ENCODE measurements around the gene CLIP2. TPM values are rescaled to one million over a fixed set of nuclear protein-coding genes. Genes with fewer than 3 reads are reported as not detected.

CLIP2 gene
- total RNA-seq, 1 experiment from 2014 or later: 14.2 TPM

DNA sequence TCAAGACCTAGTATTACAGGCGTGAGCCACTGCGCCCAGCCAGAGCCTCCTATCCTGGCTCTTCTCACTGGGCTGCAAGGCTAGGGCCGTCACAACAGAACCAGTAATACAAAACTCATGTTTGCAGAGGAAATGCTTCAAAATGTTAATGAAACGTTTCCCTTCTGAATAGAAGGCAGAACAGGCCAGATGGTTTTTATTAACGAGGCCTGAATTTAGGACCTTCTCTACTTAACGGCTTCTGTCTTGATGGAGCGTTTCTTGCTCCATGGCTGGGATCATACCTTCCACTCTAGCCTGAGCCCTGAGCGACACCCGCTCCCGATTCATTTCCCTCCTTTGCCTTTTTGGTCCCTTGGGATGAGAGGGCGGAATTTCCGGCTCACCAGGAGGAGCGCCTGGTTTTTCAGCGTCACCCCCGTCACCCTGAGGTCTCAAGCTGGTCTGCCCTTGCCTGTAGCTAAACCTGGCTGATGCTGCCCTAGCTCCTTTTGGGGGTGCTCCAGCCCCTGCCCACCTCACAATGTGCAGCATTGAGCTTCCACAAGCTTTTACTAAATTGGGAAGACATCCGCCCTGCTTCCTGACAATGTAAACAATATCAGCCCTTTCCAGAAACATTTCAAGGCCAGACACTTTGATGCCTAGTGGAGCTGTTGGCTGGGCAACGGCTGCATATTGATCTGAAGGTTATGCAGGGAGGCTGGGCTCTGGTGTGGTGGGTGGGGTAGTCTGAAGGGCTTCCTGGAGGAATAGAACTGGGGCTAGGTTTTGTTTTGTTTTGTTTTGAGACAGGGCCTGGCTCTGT is 5.2 kb downstream of the CLIP2 start:
- ChIA-PET CTCF (interaction anchor here (0.6 to 2.9 kb wide), 3 partner anchors 87 to 107 kb away, joined by 3 to 15 read pairs (median 4); no protein-coding TSS in a partner anchor), POLR2A (interaction anchor here (0.8 kb wide), 1 partner anchor 18 kb away, joined by 4 read pairs; no protein-coding TSS in a partner anchor)
- H3K9me3 Mint-ChIP-seq (ENCODE audit: unreplicated experiment): no peaks in the 10 kb centered on the region
- no peak overlapping the region for H3K4me3 Mint-ChIP-seq (ENCODE audit: unreplicated experiment)
- H3K27me3 Mint-ChIP-seq (ENCODE audit: insufficient read depth, unreplicated experiment): no peaks in the 10 kb centered on the region
- no peak for DNase-seq (ENCODE audit: unreplicated experiment)
- no TSS peak for BruUV-seq (replicated peaks)
- intact Hi-C loops (cut with micrococcal nuclease): no loop called here
- H3K4me1 Mint-ChIP-seq (ENCODE audit: insufficient read depth, unreplicated experiment): peaks cover 6% of the 10 kb centered on the region
- no peak overlapping the region for H3K27ac Mint-ChIP-seq (ENCODE audit: low read depth, unreplicated experiment)
- TF ChIP-seq, protein P1, sequence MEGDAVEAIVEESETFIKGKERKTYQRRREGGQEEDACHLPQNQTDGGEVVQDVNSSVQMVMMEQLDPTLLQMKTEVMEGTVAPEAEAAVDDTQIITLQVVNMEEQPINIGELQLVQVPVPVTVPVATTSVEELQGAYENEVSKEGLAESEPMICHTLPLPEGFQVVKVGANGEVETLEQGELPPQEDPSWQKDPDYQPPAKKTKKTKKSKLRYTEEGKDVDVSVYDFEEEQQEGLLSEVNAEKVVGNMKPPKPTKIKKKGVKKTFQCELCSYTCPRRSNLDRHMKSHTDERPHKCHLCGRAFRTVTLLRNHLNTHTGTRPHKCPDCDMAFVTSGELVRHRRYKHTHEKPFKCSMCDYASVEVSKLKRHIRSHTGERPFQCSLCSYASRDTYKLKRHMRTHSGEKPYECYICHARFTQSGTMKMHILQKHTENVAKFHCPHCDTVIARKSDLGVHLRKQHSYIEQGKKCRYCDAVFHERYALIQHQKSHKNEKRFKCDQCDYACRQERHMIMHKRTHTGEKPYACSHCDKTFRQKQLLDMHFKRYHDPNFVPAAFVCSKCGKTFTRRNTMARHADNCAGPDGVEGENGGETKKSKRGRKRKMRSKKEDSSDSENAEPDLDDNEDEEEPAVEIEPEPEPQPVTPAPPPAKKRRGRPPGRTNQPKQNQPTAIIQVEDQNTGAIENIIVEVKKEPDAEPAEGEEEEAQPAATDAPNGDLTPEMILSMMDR (IDR thresholded peaks at IDR 0.05; ENCODE audit: unreplicated experiment): no peak
- H3K36me3 Mint-ChIP-seq (ENCODE audit: insufficient read depth, unreplicated experiment): peaks cover 13% of the 10 kb centered on the region

DNA sequence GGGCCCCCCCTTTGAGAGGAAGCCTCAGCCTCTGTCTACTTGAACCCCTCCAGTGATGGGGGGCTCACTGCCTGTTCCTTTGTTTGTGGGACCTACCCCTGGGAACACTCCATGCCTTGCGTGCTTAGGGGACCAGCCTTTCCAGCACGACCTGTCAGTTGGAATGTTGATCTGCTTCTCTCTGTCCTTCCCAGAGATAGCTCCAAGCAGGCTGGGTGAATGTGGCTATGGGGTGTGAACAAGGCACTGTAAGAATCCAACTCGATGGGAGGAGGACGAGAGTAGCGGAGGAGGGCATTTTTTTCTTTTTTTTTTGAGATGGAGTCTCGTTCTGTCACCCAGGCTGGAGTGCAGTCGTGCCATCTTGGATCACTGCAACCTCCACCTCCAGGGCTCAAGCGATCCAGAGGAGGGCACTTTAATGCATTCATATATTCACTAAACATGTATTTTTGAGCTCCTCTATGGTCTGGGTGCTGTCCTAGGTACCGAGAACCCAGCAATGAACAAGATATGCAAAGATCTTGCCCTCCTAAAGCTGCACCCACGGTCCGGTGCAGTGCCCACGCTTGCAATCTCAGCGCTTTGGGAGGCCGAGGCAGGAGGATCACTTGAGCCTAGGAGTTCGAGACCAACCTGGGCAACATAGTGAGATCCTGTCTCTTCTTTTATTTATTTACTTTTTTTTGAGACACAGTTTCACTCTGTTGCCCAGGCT is 8.5 kb downstream of the CLIP2 start:
- intact Hi-C loops (cut with micrococcal nuclease): no loop called here

DNA sequence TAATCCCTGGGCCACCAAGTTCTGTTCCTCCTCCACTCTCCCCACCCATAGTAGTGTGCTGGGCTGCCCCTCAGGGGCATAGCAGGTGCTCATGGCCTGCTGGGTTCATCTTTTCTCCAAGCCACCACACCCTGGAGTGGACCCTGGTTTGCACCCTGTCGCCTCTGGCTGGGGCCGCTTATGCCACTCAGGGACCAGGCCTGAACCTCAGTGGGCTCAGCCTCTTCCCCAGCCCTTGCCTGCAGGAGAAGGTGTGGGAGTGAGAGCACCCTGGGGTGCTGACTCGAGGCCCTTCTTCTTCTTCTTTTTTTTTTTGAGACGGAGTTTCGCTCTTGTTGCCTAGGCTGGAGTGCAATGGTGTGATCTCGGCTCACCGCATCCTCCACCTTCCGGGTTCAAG is 10.2 kb downstream of the CLIP2 start:
- H3K27me3 Mint-ChIP-seq (ENCODE audit: insufficient read depth, unreplicated experiment): no peaks in the 10 kb centered on the region
- DNase-seq (ENCODE audit: unreplicated experiment): no peak
- ChIA-PET POLR2A (no interaction called here), CTCF (no interaction called here)
- H3K9me3 Mint-ChIP-seq (ENCODE audit: unreplicated experiment): no peaks in the 10 kb centered on the region
- H3K4me1 Mint-ChIP-seq (ENCODE audit: insufficient read depth, unreplicated experiment): no peaks in the 10 kb centered on the region
- TF ChIP-seq, protein P1 (IDR thresholded peaks at IDR 0.05; ENCODE audit: unreplicated experiment): no peak
- intact Hi-C loops (cut with micrococcal nuclease): no loop called here
- H3K36me3 Mint-ChIP-seq (ENCODE audit: insufficient read depth, unreplicated experiment): peaks cover 6% of the 10 kb centered on the region
- no TSS peak for BruUV-seq (replicated peaks)
- H3K27ac Mint-ChIP-seq (ENCODE audit: low read depth, unreplicated experiment): no peak overlapping the region
- H3K4me3 Mint-ChIP-seq (ENCODE audit: unreplicated experiment): no peak overlapping the region

More for the DNA sequence above, 8.5 kb downstream of the CLIP2 start:
- Mint-ChIP-seq H3K27ac (ENCODE audit: low read depth, unreplicated experiment) (no peak overlapping the region), H3K4me1 (ENCODE audit: insufficient read depth, unreplicated experiment) (no peaks in the 10 kb centered on the region), H3K9me3 (ENCODE audit: unreplicated experiment) (no peaks in the 10 kb centered on the region), H3K27me3 (ENCODE audit: insufficient read depth, unreplicated experiment) (no peaks in the 10 kb centered on the region), H3K4me3 (ENCODE audit: unreplicated experiment) (no peak overlapping the region), H3K36me3 (ENCODE audit: insufficient read depth, unreplicated experiment) (peaks cover 6% of the 10 kb centered on the region)
- ChIA-PET CTCF (interaction anchor here (0.6 to 1.6 kb wide), 5 partner anchors 76 to 668 kb away, joined by 3 to 8 read pairs (median 3); no protein-coding TSS in a partner anchor), POLR2A (interaction anchor here (0.6 kb wide), 1 partner anchor 22 kb away, joined by 3 read pairs; no protein-coding TSS in a partner anchor)
- TF ChIP-seq, protein P1 (IDR thresholded peaks at IDR 0.05; ENCODE audit: unreplicated experiment): no peak
- DNase-seq (ENCODE audit: unreplicated experiment): no peak
- no TSS peak for BruUV-seq (replicated peaks)

DNA sequence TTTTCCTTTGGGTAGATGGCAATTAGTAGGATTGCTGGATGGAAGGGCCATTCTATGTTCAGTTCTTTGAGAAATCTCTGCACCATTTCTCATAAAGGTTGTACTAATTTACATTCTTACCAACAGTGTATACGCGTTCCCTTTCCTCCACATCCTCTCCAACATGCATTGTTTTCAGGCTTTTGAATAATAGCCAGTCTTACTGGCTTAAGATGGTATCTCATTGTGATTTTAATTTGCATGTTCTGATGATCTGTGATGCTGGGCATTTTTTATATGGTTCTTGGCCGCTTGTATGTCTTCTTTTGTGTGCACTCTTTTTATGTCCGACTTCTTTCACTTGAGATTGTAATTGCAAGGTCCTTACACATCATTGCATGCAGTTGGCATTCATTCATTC is 11.7 kb downstream of the CLIP2 start:
- no peak for DNase-seq (ENCODE audit: unreplicated experiment)

More for the DNA sequence above, 11.7 kb downstream of the CLIP2 start:
- no peak overlapping the region for H3K4me3 Mint-ChIP-seq (ENCODE audit: unreplicated experiment)
- no peaks in the 10 kb centered on the region for H3K9me3 Mint-ChIP-seq (ENCODE audit: unreplicated experiment)
- ChIA-PET POLR2A (no interaction called here), CTCF (interaction anchor here (0.7 kb wide), 1 partner anchor 475 kb away, joined by 6 read pairs; no protein-coding TSS in a partner anchor)
- no peak overlapping the region for H3K27ac Mint-ChIP-seq (ENCODE audit: low read depth, unreplicated experiment)
- TF ChIP-seq, protein P1 (IDR thresholded peaks at IDR 0.05; ENCODE audit: unreplicated experiment): no peak
- no TSS peak for BruUV-seq (replicated peaks)
- intact Hi-C loops (cut with micrococcal nuclease): no loop called here
- no peaks in the 10 kb centered on the region for H3K4me1 Mint-ChIP-seq (ENCODE audit: insufficient read depth, unreplicated experiment)
- H3K36me3 Mint-ChIP-seq (ENCODE audit: insufficient read depth, unreplicated experiment): no peaks in the 10 kb centered on the region
- no peaks in the 10 kb centered on the region for H3K27me3 Mint-ChIP-seq (ENCODE audit: insufficient read depth, unreplicated experiment)

All from MCF 10A (cell line).